HepG2 (cell line): ENCODE data around the gene ZNF541. TPM values are rescaled to one million over a fixed set of nuclear protein-coding genes. Genes with fewer than 3 reads are reported as not detected.

Experiments
- AGO1 ChIP-seq: fragments of 200-400 bp; formaldehyde crosslinking; IDR thresholded peaks from 2 replicates; pipeline ENCODE4 v1.6.1; 2017; ENCODE audit warnings: mild to moderate bottlenecking, low read depth, low read length, moderate library complexity; ENCODE audit not compliant: poor library complexity, severe bottlenecking
- ARNTL ChIP-seq: sonication (generic); formaldehyde crosslinking; IDR thresholded peaks from 2 replicates; pipeline ENCODE4 v1.4.0; 2020; ENCODE audit warnings: mild to moderate bottlenecking, missing genetic modification reagents
- ATF7 ChIP-seq, 2 experiments: fragments of 450-650 bp in 1 of 2; sonication (generic) in 1 of 2; formaldehyde crosslinking in 1 of 2; IDR thresholded peaks; 2 replicates each; pipeline versions ENCODE4 v1.4.0 to v1.6.1; 2016 to 2020; ENCODE audit warnings: antibody characterized with exemption in 1 of 2, mild to moderate bottlenecking in 1 of 2, missing genetic modification reagents in 1 of 2
- JUN ChIP-seq: sonication (generic); formaldehyde crosslinking; IDR thresholded peaks from 2 replicates; pipeline ENCODE4 v1.4.0; 2020; ENCODE audit warnings: mild to moderate bottlenecking, missing genetic modification reagents
- KLF16 ChIP-seq, 2 experiments: sonication (generic) in 1 of 2; formaldehyde crosslinking in 1 of 2; IDR thresholded peaks; 2 replicates each; pipeline versions ENCODE4 v1.6.1 to v1.8.0; 2016 to 2023; ENCODE audit warnings: missing genetic modification reagents in 2 of 2, missing compliant biosample characterization in 1 of 2
- MXI1 ChIP-seq: IDR thresholded peaks from 3 replicates; pipeline ENCODE4 v1.6.1; 2012; ENCODE audit warnings: low read depth, low read length, inconsistent platforms, borderline replicate concordance
- MYC ChIP-seq: sonication (generic); formaldehyde crosslinking; IDR thresholded peaks from 2 replicates; pipeline ENCODE4 v1.9.0; 2021; ENCODE audit warnings: missing genetic modification reagents, borderline replicate concordance
- NCOA1 ChIP-seq: sonication (generic); formaldehyde crosslinking; IDR thresholded peaks from 2 replicates; pipeline ENCODE4 v1.9.0; 2021; ENCODE audit warnings: missing genetic modification reagents
- NFATC3 ChIP-seq: sonication (generic); formaldehyde crosslinking; IDR thresholded peaks from 2 replicates; pipeline ENCODE4 v1.5.1; 2020; ENCODE audit warnings: mild to moderate bottlenecking, missing genetic modification reagents
- PREB ChIP-seq: sonication (generic); formaldehyde crosslinking; IDR thresholded peaks from 2 replicates; pipeline ENCODE4 v1.4.0; 2020; ENCODE audit warnings: missing genetic modification reagents
- RBFOX2 ChIP-seq: fragments of 200-400 bp; formaldehyde crosslinking; IDR thresholded peaks from 2 replicates; pipeline ENCODE4 v1.6.1; 2017; ENCODE audit warnings: low read depth, mild to moderate bottlenecking, low read length
- SALL1 ChIP-seq: sonication (generic); formaldehyde crosslinking; IDR thresholded peaks from 2 replicates; pipeline ENCODE4 v1.8.0; 2022; ENCODE audit warnings: mild to moderate bottlenecking, missing genetic modification reagents
- ZNF230 ChIP-seq: sonication (generic); formaldehyde crosslinking; IDR thresholded peaks from 2 replicates; pipeline ENCODE4 v1.4.0; 2020; ENCODE audit warnings: mild to moderate bottlenecking, missing genetic modification reagents
- ZNF30 ChIP-seq: sonication (generic); formaldehyde crosslinking; IDR thresholded peaks from 2 replicates; pipeline ENCODE4 v1.5.0; 2020; ENCODE audit warnings: mild to moderate bottlenecking, missing genetic modification reagents
- ZNF776 ChIP-seq: sonication (generic); formaldehyde crosslinking; IDR thresholded peaks from 2 replicates; pipeline ENCODE4 v1.4.0; 2020; ENCODE audit warnings: mild to moderate bottlenecking, missing genetic modification reagents
- polyA plus RNA-seq, 8 experiments: library from polyadenylated mRNA; depleted of rRNA in 3 of 8; stranded (reverse) in 7 of 8; unstranded in 1 of 8; fragments of >200 nt; fragmentation: Illumina TruSeq in 4 of 8; extraction: Trizol in 4 of 8; gene quantifications; 2 replicates each; pipeline versions ENCODE4 v1.2.1 to v1.2.3, GENCODE V29; 2011 to 2016; ENCODE audit warnings: low read depth in 4 of 8, missing spikeins in 1 of 8, mixed read lengths in 1 of 8; ENCODE audit not compliant: insufficient read depth in 1 of 8
- total RNA-seq, 5 experiments: library from RNA; depleted of rRNA; stranded (reverse); fragments of >200 nt; fragmentation: Illumina TruSeq; extraction: Trizol; gene quantifications; 2 replicates each; pipeline ENCODE4 v1.2.3, GENCODE V29; 2016; ENCODE audit warnings: low read depth in 1 of 5
- TF ChIP-seq, protein P1 (sequence below): IDR thresholded peaks from 2 replicates; pipeline ENCODE4 v1.6.1; 2018; ENCODE audit warnings: missing genetic modification reagents, mild to moderate bottlenecking, missing compliant biosample characterization

ZNF541 gene
- total and polyA plus RNA-seq, 2 of the 13 experiments (the other 11 are each of a cell fraction or from before 2014, with no cell fraction given), result 0.03 to 0.04 TPM

DNA sequence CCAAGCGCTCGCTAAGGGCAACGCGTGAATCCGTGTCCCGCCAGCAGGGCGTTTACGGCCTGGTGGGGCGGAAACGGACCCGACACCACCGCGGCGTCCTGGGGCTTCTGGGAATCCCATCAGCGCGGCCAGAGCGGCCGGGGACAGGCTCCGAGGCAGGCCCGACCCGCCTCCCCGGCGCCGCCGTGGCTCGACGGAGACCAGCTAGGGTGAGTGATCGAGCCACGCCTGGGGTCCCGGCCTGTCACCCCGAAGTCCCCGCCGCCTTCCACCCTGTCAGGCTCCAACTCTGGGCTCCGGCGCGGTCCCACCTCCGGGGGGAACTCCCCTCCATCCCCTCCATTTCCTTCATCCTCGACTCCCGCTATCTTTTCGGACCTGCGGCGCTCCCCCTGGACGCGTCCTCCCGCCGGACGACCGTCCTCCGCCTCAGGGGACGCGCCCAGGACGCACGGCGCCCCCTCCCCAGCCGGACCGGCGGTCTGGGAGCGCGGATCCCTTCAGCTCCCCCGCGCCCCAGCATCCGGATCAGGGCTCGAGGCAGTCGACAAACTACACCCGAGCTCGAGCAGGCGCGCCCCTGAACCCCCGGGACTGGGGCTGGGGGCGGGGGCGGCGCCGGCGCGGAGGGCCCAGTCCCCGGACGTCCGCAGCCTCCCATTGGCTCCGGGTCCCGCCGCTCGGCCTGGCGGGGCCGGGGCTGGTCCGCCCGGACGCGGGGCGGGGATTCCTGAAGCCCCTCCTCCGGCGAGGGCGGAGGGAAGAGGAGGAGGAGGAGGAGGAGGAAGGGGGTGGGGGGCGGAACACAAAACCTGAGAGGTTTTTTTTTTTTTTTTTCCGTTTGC lies 35.3 kb upstream of the ZNF541 start (continued):
- TF ChIP-seq PREB (0 out of 2 replicates have a peak, but pooled peaks have one; percentile 34), ZNF30 (CRISPR knock-in tag) (no peak), JUN (CRISPR knock-in tag) (0 out of 2 replicates have a peak, but pooled peaks have one; percentile 47), RBFOX2 (peak; percentile 91), NFATC3 (0 out of 2 replicates have a peak, but pooled peaks have one; percentile 45), SALL1 (CRISPR knock-in tag) (peak; percentile 40), ZNF230 (CRISPR knock-in tag) (peak; percentile 86), NCOA1 (CRISPR knock-in tag) (no peak), ARNTL (CRISPR knock-in tag) (peak; percentile 21; the same call in 1 of the 2 replicates), KLF16 (CRISPR knock-in tag; IDR thresholded peaks at IDR 0.05) (peak in 1 of 2 experiments; percentile 55; a peak in 1 of 4 replicates), ZNF776 (CRISPR knock-in tag) (0 out of 2 replicates have a peak, but pooled peaks have one; percentile 27), MYC (CRISPR knock-in tag) (no peak; the same call in 1 of the 2 replicates), MXI1 (peak; percentile 6; the same call in 1 of the 3 replicates), AGO1 (peak; percentile 34), ATF7 (IDR thresholded peaks at IDR 0.05) (no peak), ATF7 (CRISPR knock-in tag; IDR thresholded peaks at IDR 0.05) (0 out of 2 replicates have a peak, but pooled peaks have one; percentile 30)
- TF ChIP-seq, protein P1, sequence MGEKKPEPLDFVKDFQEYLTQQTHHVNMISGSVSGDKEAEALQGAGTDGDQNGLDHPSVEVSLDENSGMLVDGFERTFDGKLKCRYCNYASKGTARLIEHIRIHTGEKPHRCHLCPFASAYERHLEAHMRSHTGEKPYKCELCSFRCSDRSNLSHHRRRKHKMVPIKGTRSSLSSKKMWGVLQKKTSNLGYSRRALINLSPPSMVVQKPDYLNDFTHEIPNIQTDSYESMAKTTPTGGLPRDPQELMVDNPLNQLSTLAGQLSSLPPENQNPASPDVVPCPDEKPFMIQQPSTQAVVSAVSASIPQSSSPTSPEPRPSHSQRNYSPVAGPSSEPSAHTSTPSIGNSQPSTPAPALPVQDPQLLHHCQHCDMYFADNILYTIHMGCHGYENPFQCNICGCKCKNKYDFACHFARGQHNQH (CRISPR knock-in tag), result 0 out of 2 replicates have a peak, but pooled peaks have one; percentile 45
